ENCODE measurements around the gene NUAK2.

- TF ChIP-seq SP1 (IDR thresholded peaks at IDR 0.05) (no peak), FOXM1 (IDR thresholded peaks at IDR 0.05; ENCODE audit: borderline replicate concordance) (no peak), LEF1 (IDR thresholded peaks at IDR 0.05; ENCODE audit: borderline replicate concordance) (no peak), TARDBP (IDR thresholded peaks at IDR 0.05) (no peak)
Measured at GRCh38 chr1:205304695-205305070, 16.9 kb downstream of the NUAK2 start.

Measured in HEK293T (cell line).